NCI-H2029 (cell line): ENCODE data around the gene OTOL1.

Experiments
- DNase-seq: peaks from one replicate; lab custom pipeline; 2025; lab: John Stamatoyannopoulos, UW

Gene OTOL1

DNA sequence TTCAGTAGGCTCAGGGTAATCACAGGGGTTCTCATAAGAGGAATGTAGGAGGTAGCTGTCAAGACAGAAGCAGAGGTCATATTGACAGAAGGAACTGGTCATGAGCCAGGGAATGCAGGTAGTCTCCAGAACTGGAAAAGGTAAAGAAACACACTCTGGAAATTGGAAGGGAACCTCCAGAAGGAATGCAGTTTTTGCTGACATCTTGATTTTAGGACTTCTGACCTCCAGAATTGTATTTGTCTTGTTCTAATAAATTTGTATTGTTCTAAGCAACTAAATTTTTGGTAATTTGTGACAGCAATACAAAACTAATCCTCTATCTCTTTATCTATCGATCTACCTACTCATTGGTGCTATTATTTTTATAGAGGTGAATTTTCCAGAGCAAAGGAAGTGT, 49.2 kb downstream of the OTOL1 start:
- DNase-seq = no peak

DNA sequence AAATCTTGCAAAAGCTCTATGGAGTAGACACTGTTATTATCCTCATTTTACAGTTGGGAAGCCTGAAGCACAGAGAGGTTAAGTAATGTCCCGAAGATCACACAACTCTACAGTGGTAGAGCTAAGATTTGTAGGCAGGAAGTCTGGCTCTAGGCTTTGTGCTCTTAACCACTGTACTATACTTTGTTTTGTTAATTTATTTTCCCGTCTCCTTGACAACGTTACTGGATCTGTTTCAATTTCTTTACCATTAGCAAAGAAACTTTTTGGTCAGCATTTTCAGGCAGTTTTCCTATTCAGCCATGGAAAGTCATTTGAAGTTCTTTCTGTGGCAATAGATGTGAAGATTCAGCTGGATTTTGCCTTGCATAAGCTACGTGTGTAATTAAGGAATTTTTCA, 51.7 kb downstream of the OTOL1 start:
- DNase-seq = no peak

DNA sequence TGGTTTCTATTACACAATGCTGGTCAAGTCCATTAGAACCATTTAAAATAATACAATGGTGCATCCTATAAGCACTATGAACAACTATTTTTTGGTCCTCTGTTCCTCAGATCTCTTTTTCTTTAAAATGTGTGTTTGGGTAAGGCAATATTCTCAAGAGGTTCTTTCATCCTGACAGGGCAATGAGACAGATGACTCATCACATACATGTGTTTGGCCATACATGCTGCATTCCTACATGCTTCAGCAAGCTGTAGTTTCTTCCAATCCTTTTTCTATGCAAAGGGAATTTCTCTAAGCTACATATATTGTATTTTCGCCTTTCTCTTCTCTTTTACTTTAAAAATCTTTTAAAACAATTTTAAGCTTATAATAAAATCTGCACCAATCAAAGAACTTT, 52.7 kb downstream of the OTOL1 start:
- no peak for DNase-seq

DNA sequence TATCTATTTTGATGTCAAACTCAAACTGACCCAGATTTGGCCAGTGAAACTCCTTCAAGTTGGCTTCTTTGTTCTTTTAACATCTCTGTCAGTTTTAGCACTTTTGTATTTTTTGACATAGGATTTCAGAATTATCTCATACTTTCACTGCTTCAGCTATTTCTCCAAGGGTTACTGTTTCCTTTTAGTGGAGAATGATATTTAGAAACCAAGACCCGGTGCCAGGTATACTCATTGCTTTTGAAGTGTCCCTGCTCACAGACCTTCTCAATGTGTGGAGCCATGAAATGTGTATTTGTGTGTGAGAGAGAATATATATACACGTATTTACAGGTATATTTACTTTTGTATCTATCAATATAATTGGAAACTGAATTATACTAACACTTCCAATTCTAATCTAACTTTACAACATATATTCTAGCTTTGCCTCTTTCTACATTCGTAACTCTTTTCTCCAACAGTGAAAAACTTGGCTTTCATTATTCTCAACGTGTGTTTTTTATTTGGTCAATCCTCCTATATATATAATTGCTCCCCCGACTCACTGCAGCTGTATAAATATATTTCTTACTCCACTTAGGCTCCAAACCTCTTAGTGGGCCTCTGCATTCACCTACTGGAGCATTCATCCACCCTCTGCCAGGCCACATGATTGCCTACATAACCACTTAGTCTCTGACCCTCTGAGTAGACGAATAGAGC, 54.0 kb downstream of the OTOL1 start:
- no peak for DNase-seq

DNA sequence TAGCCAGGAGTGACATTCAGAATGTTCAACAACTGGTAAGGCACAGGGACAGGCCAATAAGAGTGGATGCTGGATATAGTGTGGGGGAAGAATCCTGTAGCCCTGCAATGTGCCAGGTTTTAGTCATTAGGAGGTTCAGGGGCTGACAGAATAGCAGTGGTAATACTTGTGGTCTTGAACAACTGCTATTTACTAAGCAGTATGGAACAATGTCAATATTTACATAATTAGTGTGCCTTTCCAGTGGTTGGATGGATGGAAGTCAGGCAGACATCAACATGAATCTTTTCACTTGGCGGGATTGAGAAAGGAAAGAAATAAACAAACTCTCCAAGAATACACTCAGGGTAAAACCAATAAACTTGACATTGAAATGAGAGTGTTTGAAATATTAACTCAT, 55.1 kb downstream of the OTOL1 start:
- no peak for DNase-seq

DNA sequence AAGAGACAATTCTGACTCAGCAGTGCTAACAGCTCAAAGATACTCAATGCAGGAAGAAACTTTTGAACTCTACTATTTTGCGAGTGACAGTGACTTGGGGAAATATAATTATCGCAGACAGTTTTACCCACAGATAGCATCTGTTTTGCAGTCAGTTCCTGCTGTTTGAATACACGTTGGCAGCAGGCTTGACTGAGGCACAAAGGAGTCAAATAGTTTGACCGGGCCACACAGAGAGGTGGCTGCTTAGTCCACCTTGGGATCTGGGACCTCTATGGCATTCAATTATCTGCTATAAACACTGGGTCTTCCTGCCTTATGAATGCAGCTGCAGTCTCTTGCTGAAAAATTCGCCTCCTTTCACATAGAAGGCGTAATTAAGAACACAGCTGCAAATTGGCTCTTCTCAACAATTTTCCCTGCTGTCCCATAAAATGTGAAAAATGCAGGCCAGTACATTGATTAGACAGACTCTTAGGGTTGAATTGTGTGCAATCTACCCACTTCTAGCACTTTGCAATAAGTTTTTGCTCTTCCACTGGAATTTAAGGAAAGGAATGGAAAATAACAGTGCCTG, 56.5 kb downstream of the OTOL1 start:
- DNase-seq = no peak
